Endodermal cell (in vitro differentiated cells): ENCODE data around the gene POLR3GL. TPM values are rescaled to one million over a fixed set of nuclear protein-coding genes. Genes with fewer than 3 reads are reported as not detected.

Experiments
- DNase-seq: peaks from one replicate; pipeline ENCODE4 v3.0.0-alpha.2; 2017
- H3K27ac ChIP-seq: 2 replicates; pipeline ENCODE4 v1.5.1; 2013; ENCODE audit warnings: mild to moderate bottlenecking, low read depth, low read length, moderate library complexity
- H3K27me3 ChIP-seq: 2 replicates; pipeline ENCODE4 v1.6.1; 2013; ENCODE audit warnings: mild to moderate bottlenecking, low read length, moderate library complexity; ENCODE audit not compliant: insufficient read depth, control insufficient read depth, poor library complexity, severe bottlenecking
- H3K36me3 ChIP-seq: 2 replicates; pipeline ENCODE4 v1.7.0; 2013; ENCODE audit warnings: mild to moderate bottlenecking, low read length, moderate library complexity; ENCODE audit not compliant: control insufficient read depth, insufficient read depth
- H3K4me1 ChIP-seq: one replicate; pipeline ENCODE4 v1.7.0; 2013; ENCODE audit warnings: low read length; ENCODE audit not compliant: control insufficient read depth, insufficient read depth
- H3K4me3 ChIP-seq: 2 replicates; pipeline ENCODE4 v1.5.1; 2013; ENCODE audit warnings: mild to moderate bottlenecking, low read length, moderate library complexity
- H3K9ac ChIP-seq: 2 replicates; pipeline ENCODE4 v1.6.1; 2013; ENCODE audit warnings: mild to moderate bottlenecking, low read length, moderate library complexity; ENCODE audit not compliant: poor library complexity, severe bottlenecking; ENCODE audit errors: extremely low read depth
- H3K9me3 ChIP-seq: 2 replicates; pipeline ENCODE4 v1.6.1; 2013; ENCODE audit warnings: mild to moderate bottlenecking, low read length, moderate library complexity; ENCODE audit not compliant: control insufficient read depth
- H3K27ac Mint-ChIP-seq: 2 replicates; pipeline ENCODE4 v1.8.0; 2020; ENCODE audit warnings: mixed read lengths
- H3K27me3 Mint-ChIP-seq: 2 replicates; pipeline ENCODE4 v1.8.0; 2021; ENCODE audit warnings: mild to moderate bottlenecking, mixed read lengths; ENCODE audit not compliant: insufficient read depth
- H3K36me3 Mint-ChIP-seq: 2 replicates; pipeline ENCODE4 v1.8.0; 2020; ENCODE audit warnings: low read depth, mixed read lengths
- H3K4me1 Mint-ChIP-seq: 2 replicates; pipeline ENCODE4 v1.8.0; 2020; ENCODE audit warnings: mixed read lengths
- H3K4me3 Mint-ChIP-seq: 2 replicates; pipeline ENCODE4 v1.8.0; 2020; ENCODE audit warnings: mild to moderate bottlenecking, moderate library complexity, mixed read lengths
- H3K9me3 Mint-ChIP-seq: 2 replicates; pipeline ENCODE4 v1.8.0; 2020; ENCODE audit warnings: mild to moderate bottlenecking, mixed read lengths
- CTCF ChIP-seq: fragments of 200-600 bp; sonication (generic); conservative IDR thresholded peaks from 2 replicates; pipeline ENCODE4 v1.5.0; 2021; ENCODE audit warnings: antibody characterized with exemption, mild to moderate bottlenecking
- WGBS, 2 experiments: methylation state at CpG; one replicate each; pipeline versions ENCODE4 v1.1.5 to v1.1.7; 2013; ENCODE audit warnings: missing lambda C conversion rate in 2 of 2, mixed read lengths in 1 of 2; ENCODE audit not compliant: insufficient coverage in 1 of 2, insufficient read length in 1 of 2; 5-methylcytosine and 5-hydroxymethylcytosine counted together
- total RNA-seq, 2 donors: library from RNA; stranded (reverse); fragmentation: NEBNext Ultra II Directional in 1 of 2; extraction: Animal tissue kit (Norgen Biotek cat#: 25700) in 1 of 2; gene quantifications; 2 replicates in 1 of 2; 3 replicates in 1 of 2; pipeline ENCODE4 v1.2.1, GENCODE V29; 2021

Gene POLR3GL
- total RNA-seq, 2 donors from 2014 or later: 10.2 to 13.8 TPM

DNA sequence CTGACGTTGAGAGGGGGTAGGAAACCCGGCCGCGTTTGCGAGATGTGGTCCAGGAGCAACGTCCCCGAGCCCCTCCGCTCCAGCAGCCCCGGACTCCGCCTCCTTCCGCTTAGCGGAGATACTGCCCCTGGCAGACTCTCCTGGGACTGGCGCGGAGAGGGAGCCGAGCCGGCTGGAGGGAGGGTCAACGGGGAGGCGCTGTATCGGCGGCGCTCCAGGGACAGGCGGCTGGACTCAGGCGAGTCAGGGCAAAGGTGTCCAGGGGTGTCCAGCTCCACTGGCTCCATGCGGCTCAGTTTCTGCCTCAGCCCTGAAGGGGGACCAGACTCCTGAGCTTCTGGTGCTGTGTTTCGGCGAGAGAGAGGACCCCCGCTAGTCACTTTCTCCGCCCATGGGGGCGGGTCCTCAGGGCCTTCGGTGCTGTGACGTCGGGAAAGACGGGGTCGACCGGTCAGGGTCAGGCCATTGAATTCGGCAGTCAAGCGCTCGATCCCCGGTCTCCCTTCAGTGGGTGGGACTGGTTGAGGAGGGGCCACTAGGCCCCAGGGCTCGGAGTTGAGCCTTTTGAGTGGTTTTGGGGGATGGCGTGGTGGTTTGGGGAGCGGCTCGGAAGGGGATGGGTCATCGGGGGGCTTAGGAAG is 3.9 kb upstream of the POLR3GL start:
- Histone ChIP-seq H3K36me3 (no peaks in the 10 kb centered on the region), H3K27ac (no peak overlapping the region), H3K9me3 (no peaks in the 10 kb centered on the region), H3K4me1 (peaks cover 6% of the 10 kb centered on the region), H3K9ac (peak overlapping the region; percentile 23), H3K4me3 (peak overlapping the region; percentile 86), H3K27me3 (peaks cover 37% of the 10 kb centered on the region)
- Mint-ChIP-seq H3K27ac (peak overlapping the region; percentile 89), H3K9me3 (no peaks in the 10 kb centered on the region), H3K4me3 (peak overlapping the region; percentile 81), H3K36me3 (no peaks in the 10 kb centered on the region), H3K4me1 (peaks cover 43% of the 10 kb centered on the region), H3K27me3 (peaks cover 71% of the 10 kb centered on the region)
- peak; percentile 50 for TF ChIP-seq CTCF
- WGBS, 2 experiments: 0 to 1% methylated on average over 12 to 44 of the region's 44 CpGs
- peak; percentile 94 for DNase-seq

DNA sequence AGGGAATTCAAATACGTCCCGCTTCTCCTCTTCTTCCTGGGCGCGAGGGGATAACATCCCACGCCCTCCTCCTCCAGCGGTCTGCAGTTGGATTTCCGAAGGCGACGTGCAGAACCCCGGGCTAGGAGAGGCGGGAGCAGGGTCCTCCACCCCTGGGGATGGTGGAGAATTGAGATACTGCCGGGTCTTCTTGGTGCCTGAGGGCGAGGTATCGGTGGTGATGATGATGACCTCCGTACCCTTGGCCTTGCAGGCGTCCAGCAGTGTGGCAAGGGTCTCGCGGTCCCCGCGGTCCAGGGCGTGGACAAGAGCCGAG is 3.4 kb upstream of the POLR3GL start:
- peaks cover 66% of the 10 kb centered on the region for H3K27me3 Mint-ChIP-seq
- peaks cover 6% of the 10 kb centered on the region for H3K4me1 ChIP-seq
- H3K36me3 Mint-ChIP-seq: no peaks in the 10 kb centered on the region
- peaks cover 38% of the 10 kb centered on the region for H3K4me1 Mint-ChIP-seq
- H3K36me3 ChIP-seq: no peaks in the 10 kb centered on the region
- H3K9ac ChIP-seq: no peak overlapping the region
- DNase-seq: no peak
- H3K27me3 ChIP-seq: peaks cover 37% of the 10 kb centered on the region
- H3K4me3 ChIP-seq: peak overlapping the region; percentile 86
- WGBS, 2 experiments: 1 to 3% methylated on average over 7 to 22 of the region's 22 CpGs
- no peak for TF ChIP-seq CTCF
- no peaks in the 10 kb centered on the region for H3K9me3 ChIP-seq
- no peak overlapping the region for H3K27ac ChIP-seq
- peak overlapping the region; percentile 89 for H3K27ac Mint-ChIP-seq
- peak overlapping the region; percentile 81 for H3K4me3 Mint-ChIP-seq
- peaks cover 1% of the 10 kb centered on the region for H3K9me3 Mint-ChIP-seq

DNA sequence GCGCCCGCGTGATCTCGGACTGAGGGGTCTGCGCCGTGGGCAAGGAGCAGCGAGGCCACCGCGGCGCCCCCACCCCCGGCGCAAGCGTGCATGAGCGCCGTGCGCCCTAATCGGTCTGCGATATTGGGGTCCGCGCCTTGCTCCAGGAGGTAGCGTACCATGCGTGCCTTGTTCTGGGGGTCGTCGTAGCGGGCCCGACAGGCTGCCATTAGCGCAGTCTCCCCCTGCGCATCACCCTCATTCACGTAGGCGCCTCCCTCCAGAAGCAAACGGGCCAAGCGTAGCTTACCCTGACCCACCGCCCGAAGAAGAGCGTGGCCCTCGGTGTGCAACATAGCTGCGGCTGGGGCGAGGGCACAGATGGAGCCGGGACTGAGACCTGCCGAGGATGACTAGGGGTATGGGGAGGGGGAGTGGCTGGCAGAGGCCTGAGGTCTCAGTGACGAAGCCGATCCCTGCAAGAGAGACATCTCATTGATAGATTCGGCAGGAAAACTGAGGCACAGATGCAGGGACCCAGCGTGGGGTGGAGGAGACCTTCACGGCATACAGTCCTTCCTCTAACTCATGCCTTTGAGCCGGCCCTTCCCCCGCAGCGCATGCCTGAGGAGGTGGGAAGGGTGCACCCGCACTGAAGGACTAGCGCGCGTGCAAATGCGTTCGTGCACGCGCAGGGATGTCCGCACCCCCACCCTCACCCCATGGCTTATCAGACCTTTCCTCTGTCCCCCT is 2.9 kb upstream of the POLR3GL start:
- H3K9me3 Mint-ChIP-seq: peaks cover 3% of the 10 kb centered on the region
- 2 to 7% methylated on average over 18 to 57 of the region's 57 CpGs for WGBS, 2 experiments
- H3K4me3 ChIP-seq: peak overlapping the region; percentile 86
- peak overlapping the region; percentile 81 for H3K4me3 Mint-ChIP-seq
- no peak for TF ChIP-seq CTCF
- peaks cover 63% of the 10 kb centered on the region for H3K27me3 Mint-ChIP-seq
- H3K27ac Mint-ChIP-seq: peak overlapping the region; percentile 37
- H3K4me1 Mint-ChIP-seq: peaks cover 35% of the 10 kb centered on the region
- H3K36me3 ChIP-seq: no peaks in the 10 kb centered on the region
- peaks cover 6% of the 10 kb centered on the region for H3K4me1 ChIP-seq
- H3K36me3 Mint-ChIP-seq: no peaks in the 10 kb centered on the region
- DNase-seq: peak; percentile 75
- no peak overlapping the region for H3K9ac ChIP-seq
- H3K27me3 ChIP-seq: peaks cover 37% of the 10 kb centered on the region
- no peak overlapping the region for H3K27ac ChIP-seq
- H3K9me3 ChIP-seq: no peaks in the 10 kb centered on the region
